Ishikawa (cell line): ENCODE measurements around the gene CHST15.

ENCODE experiments used
- CEBPB ChIP-seq: IDR thresholded peaks from 2 replicates; pipeline ENCODE4 v1.6.1; 2012
- CREB1 ChIP-seq: IDR thresholded peaks from 2 replicates; pipeline ENCODE4 v1.6.1; 2012; ENCODE audit warnings: low read depth
- EGR1 ChIP-seq: IDR thresholded peaks from 2 replicates; pipeline ENCODE4 v1.6.1; 2012
- EP300 ChIP-seq: IDR thresholded peaks from 2 replicates; pipeline ENCODE4 v1.6.1; 2012; ENCODE audit warnings: borderline replicate concordance
- FOXM1 ChIP-seq: IDR thresholded peaks from 2 replicates; pipeline ENCODE4 v1.6.1; 2012; ENCODE audit warnings: low read depth, borderline replicate concordance
- NFIC ChIP-seq: IDR thresholded peaks from 2 replicates; pipeline ENCODE4 v1.6.1; 2012
- RAD21 ChIP-seq: IDR thresholded peaks from 2 replicates; pipeline ENCODE4 v1.6.1; 2012; ENCODE audit warnings: low read depth
- TAF1 ChIP-seq: IDR thresholded peaks from 2 replicates; pipeline ENCODE4 v1.6.1; 2012; ENCODE audit warnings: low read depth, mild to moderate bottlenecking
- TCF12 ChIP-seq: IDR thresholded peaks from 2 replicates; pipeline ENCODE4 v1.6.1; 2012; ENCODE audit warnings: low read depth
- TEAD4 ChIP-seq: IDR thresholded peaks from 2 replicates; pipeline ENCODE4 v1.6.1; 2012
- YY1 ChIP-seq: IDR thresholded peaks from 2 replicates; pipeline ENCODE4 v1.6.1; 2012; ENCODE audit warnings: low read depth
- ZBTB7A ChIP-seq: IDR thresholded peaks from 2 replicates; pipeline ENCODE4 v1.6.1; 2012; ENCODE audit warnings: low read depth
- TF ChIP-seq, protein P1 (sequence below): IDR thresholded peaks from 2 replicates; pipeline ENCODE4 v1.6.1; 2012
- TF ChIP-seq, protein P2 (sequence below): IDR thresholded peaks from 2 replicates; pipeline ENCODE4 v1.6.1; 2012
- TF ChIP-seq, protein P3 (sequence below): IDR thresholded peaks from 2 replicates; pipeline ENCODE4 v1.6.1; 2012; ENCODE audit warnings: low read depth, mild to moderate bottlenecking

Gene CHST15

DNA sequence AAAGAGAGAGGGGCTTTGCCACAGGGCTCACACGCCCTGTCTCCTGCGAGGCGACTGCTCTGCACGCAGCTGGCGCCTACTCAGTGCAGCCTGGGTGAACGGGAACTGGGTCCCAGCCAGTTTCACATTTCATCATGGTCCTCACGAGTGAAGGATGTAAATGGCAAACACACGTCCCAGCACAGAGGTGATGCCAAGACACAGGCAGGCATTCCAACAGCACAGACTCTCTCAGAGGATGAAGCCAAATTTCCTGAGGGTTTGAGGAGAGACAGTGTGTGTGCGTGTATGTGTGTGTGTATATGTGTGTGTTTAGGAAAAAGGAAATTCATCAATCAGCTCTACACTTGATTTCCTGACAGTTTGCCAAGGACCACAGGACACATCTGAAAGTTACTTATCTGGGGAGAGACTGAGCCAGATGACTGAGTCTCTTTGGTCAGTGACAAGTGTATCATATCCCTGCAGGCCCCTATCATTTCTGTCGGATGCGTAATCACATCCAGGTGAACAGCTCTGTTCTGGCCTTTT, 53.9 kb downstream of the CHST15 start:
- TF ChIP-seq YY1 (no peak), RAD21 (no peak), CREB1 (no peak)

DNA sequence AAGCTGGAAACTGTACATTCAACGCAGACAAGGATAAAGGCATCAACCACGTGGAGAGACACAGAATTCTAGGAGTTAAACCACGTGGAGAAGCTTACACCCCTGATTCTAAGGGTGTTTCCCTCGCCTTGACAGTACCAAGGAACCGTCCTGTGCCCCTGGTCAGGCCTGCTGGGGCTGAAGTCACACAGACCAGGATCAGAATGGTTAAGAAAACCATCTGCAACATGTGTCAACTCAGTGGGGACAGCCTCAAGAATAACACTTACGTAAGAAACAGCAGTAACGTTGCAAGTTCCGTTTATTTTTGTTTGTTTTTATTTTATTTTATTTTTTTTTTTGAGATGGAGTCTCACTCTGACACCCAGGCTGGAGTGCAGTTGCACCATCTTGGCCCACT, 55.6 kb downstream of the CHST15 start:
- TF ChIP-seq, protein P1, sequence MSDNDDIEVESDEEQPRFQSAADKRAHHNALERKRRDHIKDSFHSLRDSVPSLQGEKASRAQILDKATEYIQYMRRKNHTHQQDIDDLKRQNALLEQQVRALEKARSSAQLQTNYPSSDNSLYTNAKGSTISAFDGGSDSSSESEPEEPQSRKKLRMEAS = no peak
- TF ChIP-seq EGR1 = no peak
- TF ChIP-seq, protein P2, sequence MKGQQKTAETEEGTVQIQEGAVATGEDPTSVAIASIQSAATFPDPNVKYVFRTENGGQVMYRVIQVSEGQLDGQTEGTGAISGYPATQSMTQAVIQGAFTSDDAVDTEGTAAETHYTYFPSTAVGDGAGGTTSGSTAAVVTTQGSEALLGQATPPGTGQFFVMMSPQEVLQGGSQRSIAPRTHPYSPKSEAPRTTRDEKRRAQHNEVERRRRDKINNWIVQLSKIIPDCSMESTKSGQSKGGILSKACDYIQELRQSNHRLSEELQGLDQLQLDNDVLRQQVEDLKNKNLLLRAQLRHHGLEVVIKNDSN = no peak
- TF ChIP-seq EP300 = no peak
- no peak for TF ChIP-seq TAF1
- no peak for TF ChIP-seq FOXM1
- TF ChIP-seq TEAD4 = no peak
- no peak for TF ChIP-seq TCF12
- TF ChIP-seq, protein P3, sequence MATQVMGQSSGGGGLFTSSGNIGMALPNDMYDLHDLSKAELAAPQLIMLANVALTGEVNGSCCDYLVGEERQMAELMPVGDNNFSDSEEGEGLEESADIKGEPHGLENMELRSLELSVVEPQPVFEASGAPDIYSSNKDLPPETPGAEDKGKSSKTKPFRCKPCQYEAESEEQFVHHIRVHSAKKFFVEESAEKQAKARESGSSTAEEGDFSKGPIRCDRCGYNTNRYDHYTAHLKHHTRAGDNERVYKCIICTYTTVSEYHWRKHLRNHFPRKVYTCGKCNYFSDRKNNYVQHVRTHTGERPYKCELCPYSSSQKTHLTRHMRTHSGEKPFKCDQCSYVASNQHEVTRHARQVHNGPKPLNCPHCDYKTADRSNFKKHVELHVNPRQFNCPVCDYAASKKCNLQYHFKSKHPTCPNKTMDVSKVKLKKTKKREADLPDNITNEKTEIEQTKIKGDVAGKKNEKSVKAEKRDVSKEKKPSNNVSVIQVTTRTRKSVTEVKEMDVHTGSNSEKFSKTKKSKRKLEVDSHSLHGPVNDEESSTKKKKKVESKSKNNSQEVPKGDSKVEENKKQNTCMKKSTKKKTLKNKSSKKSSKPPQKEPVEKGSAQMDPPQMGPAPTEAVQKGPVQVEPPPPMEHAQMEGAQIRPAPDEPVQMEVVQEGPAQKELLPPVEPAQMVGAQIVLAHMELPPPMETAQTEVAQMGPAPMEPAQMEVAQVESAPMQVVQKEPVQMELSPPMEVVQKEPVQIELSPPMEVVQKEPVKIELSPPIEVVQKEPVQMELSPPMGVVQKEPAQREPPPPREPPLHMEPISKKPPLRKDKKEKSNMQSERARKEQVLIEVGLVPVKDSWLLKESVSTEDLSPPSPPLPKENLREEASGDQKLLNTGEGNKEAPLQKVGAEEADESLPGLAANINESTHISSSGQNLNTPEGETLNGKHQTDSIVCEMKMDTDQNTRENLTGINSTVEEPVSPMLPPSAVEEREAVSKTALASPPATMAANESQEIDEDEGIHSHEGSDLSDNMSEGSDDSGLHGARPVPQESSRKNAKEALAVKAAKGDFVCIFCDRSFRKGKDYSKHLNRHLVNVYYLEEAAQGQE = no peak
- no peak for TF ChIP-seq RAD21
- no peak for TF ChIP-seq NFIC
- TF ChIP-seq ZBTB7A = no peak
- TF ChIP-seq CREB1 = no peak
- TF ChIP-seq YY1 = no peak

DNA sequence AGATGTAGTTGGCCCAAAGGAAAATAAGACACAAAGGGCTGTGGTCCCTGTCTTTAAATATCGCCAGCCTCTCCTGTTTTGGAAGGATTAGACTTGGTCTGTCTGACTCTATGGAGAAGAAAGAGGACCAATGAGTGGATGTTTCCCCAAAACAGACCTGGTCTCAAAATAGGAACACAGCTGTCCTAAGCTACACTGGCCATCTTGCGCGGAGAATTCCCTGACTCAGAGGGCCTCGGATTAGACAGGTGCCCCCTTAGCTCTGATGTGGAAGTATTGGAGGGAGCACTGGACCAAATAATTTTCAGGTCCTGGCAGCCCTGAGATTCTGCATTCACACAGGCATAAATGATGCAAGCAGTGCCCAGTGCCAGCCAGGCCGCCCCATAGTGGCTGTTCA, 56.1 kb downstream of the CHST15 start:
- TF ChIP-seq, protein P1 = no peak
- no peak for TF ChIP-seq YY1
- TF ChIP-seq EP300 = no peak
- TF ChIP-seq, protein P3 = no peak
- TF ChIP-seq, protein P2 = no peak
- TF ChIP-seq CEBPB = no peak
- no peak for TF ChIP-seq FOXM1
- TF ChIP-seq NFIC = no peak
- TF ChIP-seq TCF12 = no peak
- no peak for TF ChIP-seq ZBTB7A
- TF ChIP-seq TAF1 = no peak
- TF ChIP-seq EGR1 = no peak
- no peak for TF ChIP-seq RAD21
- no peak for TF ChIP-seq TEAD4
- no peak for TF ChIP-seq CREB1

DNA sequence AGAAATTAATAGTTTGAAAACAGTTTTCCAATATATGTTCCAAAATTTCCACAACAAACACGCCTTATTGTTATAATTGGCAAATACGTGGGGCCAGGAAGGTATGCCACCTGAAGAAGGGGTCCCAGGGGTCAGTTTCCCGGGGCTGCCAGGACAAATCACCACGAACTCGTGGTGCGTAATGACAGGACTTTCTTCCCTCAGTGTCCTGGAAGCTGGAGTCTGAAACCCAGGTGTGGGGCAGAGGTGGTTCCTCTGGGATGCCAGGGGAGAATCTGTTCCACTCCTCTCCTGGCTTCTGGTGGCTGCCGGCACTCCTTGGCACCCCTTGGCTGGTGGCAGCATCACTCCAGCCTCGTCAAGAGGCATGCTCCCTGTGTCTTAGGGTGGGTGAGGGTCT, 56.7 kb downstream of the CHST15 start:
- TF ChIP-seq TAF1 (no peak), CREB1 (no peak), NFIC (no peak), YY1 (no peak), EGR1 (no peak), TEAD4 (no peak), FOXM1 (no peak), TCF12 (no peak), EP300 (no peak)
- TF ChIP-seq, protein P1 = no peak
- TF ChIP-seq, protein P2 = no peak

DNA sequence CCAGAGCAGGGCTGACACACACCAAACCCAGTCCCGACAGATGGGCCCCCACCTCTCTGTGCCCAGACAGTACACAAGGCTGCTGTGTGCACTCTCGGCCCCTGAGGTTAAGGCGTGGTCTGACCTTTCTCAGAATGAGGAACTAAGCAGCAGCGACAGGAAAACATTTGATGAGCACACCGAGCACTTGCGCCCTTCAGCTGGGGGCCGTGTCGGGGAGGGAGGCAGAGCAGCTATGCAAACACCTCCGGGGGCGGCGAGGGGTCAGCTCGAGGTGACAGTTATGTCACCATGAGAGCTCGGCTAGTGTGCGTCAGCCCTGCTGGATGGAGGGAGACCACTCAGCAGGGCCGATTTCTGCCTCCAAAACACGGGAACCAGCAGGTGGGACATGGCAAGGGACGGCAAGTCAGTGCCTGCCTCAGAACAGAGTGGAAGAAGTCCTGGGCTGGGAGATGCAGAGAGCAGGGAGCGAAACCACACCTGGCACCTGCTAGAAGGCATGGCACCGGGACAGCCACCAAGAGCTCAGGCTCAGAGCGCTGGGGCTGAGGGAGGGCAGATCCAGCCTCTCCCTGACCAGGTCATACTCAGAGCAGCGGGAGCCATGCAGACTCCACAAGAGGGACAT, 57.4 kb downstream of the CHST15 start:
- no peak for TF ChIP-seq RAD21
- no peak for TF ChIP-seq EGR1
